IMR-90 (cell line): ENCODE data around the gene TIMM21. TPM values are rescaled to one million over a fixed set of nuclear protein-coding genes. Genes with fewer than 3 reads are reported as not detected.

Experiments
- ATAC-seq: fragments of 200-7000 bp; cut with Tn5 transposase; 2 replicates; pipeline ENCODE4 v1.9.1; 2020; ENCODE audit warnings: low read depth, mild to moderate bottlenecking, moderate library complexity
- BruUV-seq: library from RNA; stranded (reverse); fragments of 400-500 nt; replicated peaks from 2 replicates; lab custom pipeline; 2021; lab: Mats Ljungman, UMichigan
- CTCF ChIA-PET: fragments of 300-600 bp; formaldehyde crosslinking; extraction: SDS; loops from one replicate; lab custom pipeline; 2021; ENCODE audit warnings: antibody characterized with exemption; lab: Yijun Ruan, JAX
- POLR2A ChIA-PET: fragments of 300-600 bp; sonication (Branson Sonifier 250); formaldehyde crosslinking; loops from one replicate; lab custom pipeline; 2022; ENCODE audit warnings: antibody characterized with exemption; ENCODE audit not compliant: unreplicated experiment; lab: Charles Lee
- DNase-seq: peaks from one replicate; pipeline ENCODE4 v3.0.0; 2013
- H2AFZ ChIP-seq: replicated peaks from 2 replicates; pipeline ENCODE3; 2013; ENCODE audit warnings: low read length, mild to moderate bottlenecking; ENCODE audit not compliant: poor library complexity
- H2AK5ac ChIP-seq: 2 replicates; pipeline ENCODE4 v1.6.1; 2013; ENCODE audit warnings: low read depth, low read length, inconsistent platforms
- H2AK9ac ChIP-seq: replicated peaks from 2 replicates; pipeline ENCODE3; 2013; ENCODE audit warnings: mild to moderate bottlenecking, low read depth, low read length, moderate library complexity; ENCODE audit not compliant: poor library complexity
- H2BK120ac ChIP-seq: 2 replicates; pipeline ENCODE4 v1.6.1; 2013; ENCODE audit warnings: low read depth, low read length, inconsistent platforms
- H2BK15ac ChIP-seq: 3 replicates; pipeline ENCODE4 v1.6.1; 2013; ENCODE audit warnings: low read depth, low read length, inconsistent platforms
- H2BK20ac ChIP-seq: 2 replicates; pipeline ENCODE4 v1.6.1; 2013; ENCODE audit warnings: low read depth, mild to moderate bottlenecking, inconsistent platforms, low read length, moderate library complexity
- H2BK5ac ChIP-seq: 2 replicates; pipeline ENCODE4 v1.6.1; 2013; ENCODE audit warnings: mild to moderate bottlenecking, low read depth, low read length, inconsistent platforms; ENCODE audit not compliant: poor library complexity, severe bottlenecking
- H3K14ac ChIP-seq: replicated peaks from 2 replicates; pipeline ENCODE4 v1.6.1; 2013; ENCODE audit warnings: low read depth, low read length, inconsistent platforms
- H3K18ac ChIP-seq: 2 replicates; pipeline ENCODE4 v1.6.1; 2013; ENCODE audit warnings: low read depth, low read length, control low read depth
- H3K23ac ChIP-seq: 2 replicates; pipeline ENCODE4 v1.6.1; 2013; ENCODE audit warnings: low read depth, low read length, inconsistent platforms
- H3K27ac ChIP-seq: 2 replicates; pipeline ENCODE4 v1.5.1; 2013; ENCODE audit warnings: mild to moderate bottlenecking, control low read depth, low read length; ENCODE audit not compliant: insufficient read depth
- H3K27me3 ChIP-seq: 2 replicates; pipeline ENCODE4 v1.6.1; 2013; ENCODE audit warnings: low read length; ENCODE audit not compliant: control insufficient read depth, insufficient read depth
- H3K36me3 ChIP-seq: 2 replicates; pipeline ENCODE4 v1.6.1; 2013; ENCODE audit warnings: low read length, mixed read lengths; ENCODE audit not compliant: control insufficient read depth, insufficient read depth
- H3K4ac ChIP-seq: 2 replicates; pipeline ENCODE4 v1.6.1; 2013; ENCODE audit warnings: low read depth, low read length, inconsistent platforms
- H3K4me1 ChIP-seq: 2 replicates; pipeline ENCODE4 v1.6.1; 2013; ENCODE audit warnings: low read length, mixed read lengths; ENCODE audit not compliant: control insufficient read depth, insufficient read depth
- H3K4me2 ChIP-seq: 2 replicates; pipeline ENCODE4 v1.6.1; 2013; ENCODE audit warnings: low read depth, mild to moderate bottlenecking, control low read depth, low read length, moderate library complexity
- H3K4me3 ChIP-seq: 2 replicates; pipeline ENCODE4 v1.5.1; 2013; ENCODE audit warnings: low read depth, mild to moderate bottlenecking, control low read depth, low read length, moderate library complexity; ENCODE audit not compliant: insufficient read depth
- H3K56ac ChIP-seq: 2 replicates; pipeline ENCODE4 v1.6.1; 2013; ENCODE audit warnings: low read length, inconsistent platforms; ENCODE audit not compliant: insufficient read depth; ENCODE audit errors: extremely low read depth
- H3K79me1 ChIP-seq, 2 experiments: 2 replicates each; pipeline ENCODE4 v1.6.1; 2013; ENCODE audit warnings: low read length in 2 of 2, inconsistent platforms in 1 of 2, low read depth in 1 of 2
- H3K9ac ChIP-seq: 2 replicates; pipeline ENCODE4 v1.6.1; 2013; ENCODE audit warnings: low read depth, low read length, control low read depth
- H3K9me1 ChIP-seq: 2 replicates; pipeline ENCODE4 v1.6.1; 2013; ENCODE audit warnings: low read length, inconsistent platforms; ENCODE audit not compliant: insufficient read depth
- H3K9me3 ChIP-seq: 2 replicates; pipeline ENCODE4 v1.6.1; 2013; ENCODE audit warnings: low read length; ENCODE audit not compliant: control insufficient read depth, insufficient read depth
- H4K20me1 ChIP-seq: 2 replicates; pipeline ENCODE4 v1.6.1; 2013; ENCODE audit warnings: low read length, inconsistent platforms; ENCODE audit not compliant: insufficient read depth
- H4K5ac ChIP-seq: 2 replicates; pipeline ENCODE4 v1.6.1; 2013; ENCODE audit warnings: mild to moderate bottlenecking, low read depth, low read length, control low read depth
- H4K8ac ChIP-seq, 2 experiments: 2 replicates each; pipeline ENCODE4 v1.6.1; 2013; ENCODE audit warnings: low read depth in 2 of 2, low read length in 2 of 2, control low read depth in 1 of 2, inconsistent platforms in 1 of 2
- H4K91ac ChIP-seq: 2 replicates; pipeline ENCODE4 v1.6.1; 2013; ENCODE audit warnings: low read depth, low read length, inconsistent platforms; ENCODE audit not compliant: insufficient read depth
- BHLHE40 ChIP-seq: fragments of 150-350 bp; IDR thresholded peaks from 2 replicates; pipeline ENCODE4 v1.6.1; 2016; ENCODE audit warnings: mild to moderate bottlenecking, low read depth, low read length
- CEBPB ChIP-seq: IDR thresholded peaks from 2 replicates; pipeline ENCODE4 v1.6.1; 2012; ENCODE audit warnings: low read depth, low read length, improper control_type of control experiment
- CHD1 ChIP-seq: IDR thresholded peaks from 2 replicates; pipeline ENCODE4 v1.6.1; 2012; ENCODE audit warnings: low read depth, low read length, improper control_type of control experiment
- CTCF ChIP-seq: conservative IDR thresholded peaks from 2 replicates; pipeline ENCODE4 v1.5.1; 2012; ENCODE audit warnings: mild to moderate bottlenecking, low read depth, low read length, improper control_type of control experiment
- FOS ChIP-seq: fragments of 150-350 bp; IDR thresholded peaks from 2 replicates; pipeline ENCODE4 v1.6.1; 2016; ENCODE audit warnings: low read depth, low read length
- MAFK ChIP-seq: IDR thresholded peaks from 2 replicates; pipeline ENCODE4 v1.6.1; 2012; ENCODE audit warnings: low read depth, low read length, improper control_type of control experiment
- MAZ ChIP-seq: IDR thresholded peaks from 2 replicates; pipeline ENCODE4 v1.6.1; 2012; ENCODE audit warnings: low read depth, mild to moderate bottlenecking, low read length, improper control_type of control experiment, moderate library complexity, borderline replicate concordance
- MXI1 ChIP-seq: IDR thresholded peaks from 2 replicates; pipeline ENCODE4 v1.6.1; 2012; ENCODE audit warnings: low read depth, mild to moderate bottlenecking, low read length, moderate library complexity, borderline replicate concordance
- NFE2L2 ChIP-seq: fragments of 150-350 bp; IDR thresholded peaks from 2 replicates; pipeline ENCODE4 v1.6.1; 2016; ENCODE audit warnings: low read depth, mild to moderate bottlenecking, low read length
- POLR2A ChIP-seq: IDR thresholded peaks from 2 replicates; pipeline ENCODE4 v1.6.1; 2012; ENCODE audit warnings: mild to moderate bottlenecking, low read depth, low read length
- RAD21 ChIP-seq: IDR thresholded peaks from 2 replicates; pipeline ENCODE4 v1.6.1; 2012; ENCODE audit warnings: low read length, improper control_type of control experiment
- RCOR1 ChIP-seq: IDR thresholded peaks from 2 replicates; pipeline ENCODE4 v1.6.1; 2012; ENCODE audit warnings: mild to moderate bottlenecking, low read length, improper control_type of control experiment; ENCODE audit not compliant: insufficient replicate concordance
- RFX5 ChIP-seq: IDR thresholded peaks from 2 replicates; pipeline ENCODE4 v1.8.0; 2012; ENCODE audit warnings: low read depth, mild to moderate bottlenecking, low read length, moderate library complexity
- SMC3 ChIP-seq: fragments of 150-350 bp; IDR thresholded peaks from 2 replicates; pipeline ENCODE4 v1.6.1; 2016; ENCODE audit warnings: low read depth, mild to moderate bottlenecking, antibody characterized with exemption, low read length, moderate library complexity
- WGBS, 2 experiments: methylation state at CpG; one replicate each; pipeline versions ENCODE4 v1.1.5 to v1.1.7; 2013; ENCODE audit warnings: missing lambda C conversion rate in 2 of 2; ENCODE audit not compliant: insufficient read length in 1 of 2; ENCODE audit errors: extremely low coverage in 2 of 2; 5-methylcytosine and 5-hydroxymethylcytosine counted together
- dilution Hi-C: fragments of 300-500 bp; cut with HindIII; formaldehyde crosslinking; loops from one replicate; pipeline ENCODE4 v1.14.3; 2018; ENCODE audit warnings: low sequenced_read_pairs; ENCODE audit not compliant: unreplicated experiment
- in situ Hi-C: fragments of 300-500 bp; cut with MboI; formaldehyde crosslinking; loops from 3 replicates; pipeline ENCODE4 v1.14.3; 2019; ENCODE audit warnings: low sequenced_read_pairs, inconsistent platforms, mixed read lengths
- intact Hi-C: fragments of 100-400 bp; cut with micrococcal nuclease; formaldehyde crosslinking; loops from 2 replicates; pipeline ENCODE4 v1.10.0; 2022
- polyA plus RNA-seq, 3 experiments: library from polyadenylated mRNA; depleted of rRNA; stranded (reverse); fragments of >200 nt; gene quantifications; 2 replicates each; pipeline ENCODE4 v1.2.3, GENCODE V29; 2012; ENCODE audit warnings: low replicate concordance in 1 of 3
- total RNA-seq: library from RNA; depleted of rRNA; stranded (reverse); fragments of >200 nt; gene quantifications from 2 replicates; pipeline ENCODE4 v1.2.3, GENCODE V29; 2012
- TF ChIP-seq, protein P1 (sequence below): fragments of 150-350 bp; IDR thresholded peaks from 2 replicates; pipeline ENCODE4 v1.6.1; 2017; ENCODE audit warnings: mild to moderate bottlenecking, antibody characterized with exemption, low read length, low read depth
- TF ChIP-seq, protein P2 (sequence below): fragments of 150-350 bp; IDR thresholded peaks from 2 replicates; pipeline ENCODE4 v1.6.1; 2016; ENCODE audit warnings: low read depth, mild to moderate bottlenecking, low read length, moderate library complexity, borderline replicate concordance

TIMM21 gene
- total and polyA plus RNA-seq, 2 of the 4 experiments (the other 2 are of a cell fraction) = 42.8 to 52.7 TPM

DNA sequence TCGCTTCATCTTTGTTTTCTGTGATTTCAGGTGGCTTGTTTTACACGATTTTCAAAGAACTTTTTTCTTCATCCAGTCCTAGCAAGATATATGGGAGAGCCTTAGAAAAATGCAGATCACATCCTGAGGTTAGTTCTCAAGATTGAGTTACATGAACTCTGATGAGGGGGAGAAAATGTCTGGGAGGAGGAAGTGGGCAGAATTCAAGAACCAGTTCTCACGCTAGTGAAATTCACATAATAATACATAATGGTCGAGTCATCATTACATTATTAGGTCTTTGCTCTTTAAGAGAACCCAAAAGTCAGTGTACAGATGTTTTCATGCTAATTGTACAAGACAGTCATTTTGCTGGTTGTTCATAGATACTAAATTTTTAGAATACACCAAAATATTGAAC, 7.0 kb downstream of the TIMM21 start:
- Histone ChIP-seq H3K9me3 (no peaks in the 10 kb centered on the region), H3K4me3 (no peak overlapping the region), H3K18ac (no peak overlapping the region), H2BK15ac (no peak overlapping the region), H3K9me1 (peaks cover 4% of the 10 kb centered on the region; the same call in 1 of the 2 replicates), H4K20me1 (no peaks in the 10 kb centered on the region), H4K91ac (no peak overlapping the region), H3K79me1 (peaks cover 14 to 32% of the 10 kb centered on the region in 2 experiments; a peak in 3 of 4 replicates), H3K27me3 (no peaks in the 10 kb centered on the region), H3K4me1 (no peaks in the 10 kb centered on the region), H3K14ac (no peak overlapping the region), H3K56ac (no peak overlapping the region), H3K23ac (no peak overlapping the region), H2AK9ac (no peak overlapping the region), H2BK120ac (no peak overlapping the region), H4K8ac (no peak overlapping the region), H2BK20ac (no peak overlapping the region), H3K4me2 (no peak overlapping the region), H4K5ac (no peak overlapping the region), H2AK5ac (no peak overlapping the region), H2AFZ (no peak overlapping the region), H2BK5ac (no peak overlapping the region), H3K9ac (no peak overlapping the region), H3K36me3 (peaks cover 17% of the 10 kb centered on the region), H3K4ac (no peak overlapping the region), H3K27ac (no peak overlapping the region)
- dilution Hi-C loops = no loop called here
- BruUV-seq = no TSS peak
- POLR2A ChIA-PET = no interaction called here
- CTCF ChIA-PET = no interaction called here
- TF ChIP-seq NFE2L2 = no peak
- no peak for TF ChIP-seq MXI1
- TF ChIP-seq, protein P1, sequence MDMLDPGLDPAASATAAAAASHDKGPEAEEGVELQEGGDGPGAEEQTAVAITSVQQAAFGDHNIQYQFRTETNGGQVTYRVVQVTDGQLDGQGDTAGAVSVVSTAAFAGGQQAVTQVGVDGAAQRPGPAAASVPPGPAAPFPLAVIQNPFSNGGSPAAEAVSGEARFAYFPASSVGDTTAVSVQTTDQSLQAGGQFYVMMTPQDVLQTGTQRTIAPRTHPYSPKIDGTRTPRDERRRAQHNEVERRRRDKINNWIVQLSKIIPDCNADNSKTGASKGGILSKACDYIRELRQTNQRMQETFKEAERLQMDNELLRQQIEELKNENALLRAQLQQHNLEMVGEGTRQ = no peak
- TF ChIP-seq BHLHE40 = no peak
- no peak for TF ChIP-seq RFX5
- no peak for TF ChIP-seq MAZ
- no peak for TF ChIP-seq CEBPB
- TF ChIP-seq RCOR1 = no peak
- TF ChIP-seq SMC3 = no peak
- TF ChIP-seq, protein P2, sequence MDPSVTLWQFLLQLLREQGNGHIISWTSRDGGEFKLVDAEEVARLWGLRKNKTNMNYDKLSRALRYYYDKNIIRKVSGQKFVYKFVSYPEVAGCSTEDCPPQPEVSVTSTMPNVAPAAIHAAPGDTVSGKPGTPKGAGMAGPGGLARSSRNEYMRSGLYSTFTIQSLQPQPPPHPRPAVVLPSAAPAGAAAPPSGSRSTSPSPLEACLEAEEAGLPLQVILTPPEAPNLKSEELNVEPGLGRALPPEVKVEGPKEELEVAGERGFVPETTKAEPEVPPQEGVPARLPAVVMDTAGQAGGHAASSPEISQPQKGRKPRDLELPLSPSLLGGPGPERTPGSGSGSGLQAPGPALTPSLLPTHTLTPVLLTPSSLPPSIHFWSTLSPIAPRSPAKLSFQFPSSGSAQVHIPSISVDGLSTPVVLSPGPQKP = no peak
- no peak for TF ChIP-seq FOS
- TF ChIP-seq RAD21 = no peak
- no peak for TF ChIP-seq CHD1
- TF ChIP-seq POLR2A = no peak
- no peak for TF ChIP-seq CTCF
- no peak for TF ChIP-seq MAFK
- in situ Hi-C loops = no loop called here
- ATAC-seq = no peak
- peak; percentile 64 for DNase-seq
- WGBS, 2 experiments = no CpG with 5 or more reads among the region's 4 CpGs
- intact Hi-C loops = no loop called here
